ENCODE data around the gene PIGS.

GRCh38 chr17:28573966-28574480 lies 2.7 kb upstream of the PIGS start:
- TF ChIP-seq CTCF (IDR thresholded peaks at IDR 0.05; ENCODE audit: insufficient read depth, low read length): no peak
- no peak for TF ChIP-seq POLR2AphosphoS5 (IDR thresholded peaks at IDR 0.05; ENCODE audit: low read depth)
- no peak for TF ChIP-seq REST (IDR thresholded peaks at IDR 0.05; ENCODE audit: insufficient replicate concordance, low read depth)
- no peak for TF ChIP-seq GABPA (IDR thresholded peaks at IDR 0.05; ENCODE audit: low read depth)
- TF ChIP-seq SPI1 (IDR thresholded peaks at IDR 0.05; ENCODE audit: borderline replicate concordance, low read depth): no peak
